A549 treated with dexamethasone at 1 μM for 4 hours (cell line): ENCODE measurements around the gene KCNN4. TPM values are rescaled to one million over a fixed set of nuclear protein-coding genes. Genes with fewer than 3 reads are reported as not detected.

Source experiments
- total RNA-seq: library from RNA; stranded (reverse); fragments of 200-300 nt; extraction: Qiagen RNA extraction; gene quantifications from 5 replicates; pipeline ENCODE4 v1.2.3, GENCODE V29; 2022

The KCNN4 gene
- 35.0 to 49.2 TPM (median 46.8 TPM) in 5 replicates for total RNA-seq

DNA sequence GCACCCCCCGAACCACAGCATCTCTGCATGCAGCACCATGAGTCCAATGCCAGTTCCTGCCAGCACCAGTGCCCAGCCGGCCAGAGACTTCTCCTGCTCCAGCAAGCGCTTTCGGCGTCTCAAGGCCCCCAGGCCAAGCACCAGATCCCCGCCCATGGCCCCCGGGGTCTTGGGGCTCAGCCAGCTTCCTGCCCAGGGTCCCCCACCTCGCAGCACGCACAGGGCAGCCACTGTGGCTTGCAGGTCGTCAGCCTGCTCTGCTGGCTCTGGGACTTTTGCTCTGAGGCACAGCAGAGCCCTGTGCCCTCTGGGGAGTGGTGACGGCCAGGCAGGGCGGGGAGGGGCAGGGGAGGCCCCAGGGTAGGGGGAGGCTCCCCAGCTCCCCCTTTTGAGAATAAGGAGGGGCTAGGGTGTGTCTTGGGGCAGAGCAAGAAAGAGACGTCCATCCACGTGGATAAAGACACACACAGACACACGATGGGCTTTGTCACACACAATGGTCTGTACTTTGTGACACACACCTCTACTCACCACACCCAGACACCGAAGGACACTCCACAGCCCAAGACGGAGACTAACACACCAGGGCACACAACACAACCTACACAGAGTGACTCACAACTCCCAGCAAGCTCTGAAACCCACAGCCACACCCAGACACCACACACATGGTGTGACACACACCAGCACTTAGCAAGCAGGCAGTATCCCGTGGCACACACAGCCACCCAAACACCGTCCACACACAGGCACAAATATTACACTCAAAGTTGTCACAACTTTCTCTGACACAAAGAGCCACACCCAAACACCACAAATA lies at the start of gene KCNN4:
Gene KCNN4, minus strand, starts transcription at position 268 of the 820 bp plus-strand sequence. Its CDS starts 112 bp downstream, at position 156.

GRCh38 chr19:43826787-43827754 lies 46.3 kb upstream of the KCNN4 start, which contains the start of gene ZNF283:
ZNF283 (plus strand) TSS chr19:43827321; CDS start chr19:43833505, 6,184 bp downstream.

DNA sequence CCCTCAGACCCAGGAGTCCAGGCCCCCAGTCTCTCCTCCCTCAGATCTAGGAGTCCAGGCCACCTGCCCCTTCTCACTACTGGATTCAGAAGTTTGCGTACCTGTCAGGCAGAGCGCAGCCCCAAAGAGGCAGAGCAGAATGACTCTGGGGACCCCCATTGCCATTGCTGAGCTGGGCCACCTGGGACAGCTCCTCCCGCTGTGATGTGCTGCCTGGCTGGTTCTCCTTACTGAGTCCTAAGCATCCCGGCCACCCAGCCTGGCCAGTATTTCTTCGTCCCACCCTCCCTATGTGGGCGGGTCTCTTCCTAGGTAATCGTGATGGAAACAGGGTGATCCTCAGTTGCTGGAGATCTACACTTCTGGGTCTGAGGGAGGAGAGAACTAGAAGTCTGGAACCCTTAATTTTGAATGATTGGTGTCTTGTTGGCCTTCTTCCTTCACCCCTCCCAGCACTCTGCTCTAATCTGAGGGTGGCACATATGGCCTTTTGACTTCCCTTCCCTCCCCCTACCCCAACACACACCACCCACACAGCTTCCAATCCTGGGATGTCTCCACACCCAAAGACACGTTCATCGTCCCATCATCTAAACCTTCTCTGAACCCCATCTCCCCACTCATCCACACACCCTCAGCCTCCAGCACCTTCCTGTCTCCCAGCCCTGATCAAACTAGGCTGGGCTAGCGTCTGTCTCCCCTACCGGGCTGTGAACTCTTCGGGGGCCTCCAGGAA lies 21.6 kb upstream of the KCNN4 start, which contains the start of gene LYPD5:
Gene LYPD5, minus strand, starts transcription at position 232 of the 736 bp plus-strand sequence. Its CDS starts 67 bp downstream, at position 165.

GRCh38 chr19:43754503-43755255 lies 26.1 kb downstream of the KCNN4 start, which contains the start of gene SMG9:
SMG9 (minus strand) TSS chr19:43754962; CDS start chr19:43750741, 4,221 bp downstream.

Other genes with a start within 250 kb of the KCNN4 start
- 1.4 to 2.7 TPM (median 2.0 TPM) in 5 replicates for gene ZNF575, start 247.8 kb downstream of the KCNN4 start, total RNA-seq
- 27.5 to 31.4 TPM (median 30.2 TPM) in 5 replicates for gene XRCC1, start 205.4 kb downstream of the KCNN4 start, total RNA-seq
- gene PINLYP, start 205.2 kb downstream of the KCNN4 start, total RNA-seq = 0.12 to 0.39 TPM (median 0.25 TPM) in 3 of 5 replicates, not detected in the others
- 6.4 to 7.0 TPM (median 6.7 TPM) in 5 replicates for gene IRGQ, start 184.8 kb downstream of the KCNN4 start, total RNA-seq
- gene ZNF576, start 184.4 kb downstream of the KCNN4 start, total RNA-seq = 13.0 to 19.7 TPM (median 18.2 TPM) in 5 replicates
- 0.43 to 1.1 TPM (median 0.86 TPM) in 5 replicates for gene SRRM5, start 168.9 kb downstream of the KCNN4 start, total RNA-seq
- gene ZNF428, start 161.3 kb downstream of the KCNN4 start, total RNA-seq = 44.9 to 64.0 TPM (median 60.7 TPM) in 5 replicates
- 8.1 to 9.2 TPM (median 8.7 TPM) in 5 replicates for gene CADM4, start 141.1 kb downstream of the KCNN4 start, total RNA-seq
- gene PLAUR, start 110.8 kb downstream of the KCNN4 start, total RNA-seq = 49.6 to 58.0 TPM (median 52.8 TPM) in 5 replicates
- not detected in 5 replicates for gene IRGC, start 64.9 kb downstream of the KCNN4 start, total RNA-seq
- gene SMG9, start 26.0 kb downstream of the KCNN4 start, total RNA-seq = 39.2 to 70.8 TPM (median 56.3 TPM) in 5 replicates
- gene LYPD5, start 21.5 kb upstream of the KCNN4 start, total RNA-seq = 0.09 to 0.32 TPM (median 0.16 TPM) in 5 replicates
- gene ZNF283, start 46.3 kb upstream of the KCNN4 start, total RNA-seq = 4.8 to 6.8 TPM (median 6.3 TPM) in 5 replicates
- gene ZNF404, start 103.0 kb upstream of the KCNN4 start, total RNA-seq = 0.16 to 0.34 TPM (median 0.33 TPM) in 5 replicates
- 9.1 to 12.0 TPM (median 10.8 TPM) in 5 replicates for gene ZNF45, start 154.3 kb upstream of the KCNN4 start, total RNA-seq
- gene ZNF221, start 170.3 kb upstream of the KCNN4 start, total RNA-seq = 0.38 to 0.77 TPM (median 0.64 TPM) in 5 replicates
- gene ZNF155, start 203.2 kb upstream of the KCNN4 start, total RNA-seq = 2.5 to 4.0 TPM (median 3.0 TPM) in 5 replicates
- 2.2 to 3.2 TPM (median 2.6 TPM) in 5 replicates for gene ZNF230, start 222.0 kb upstream of the KCNN4 start, total RNA-seq
- 3.1 to 3.9 TPM (median 3.6 TPM) in 5 replicates for gene ZNF222, start 244.4 kb upstream of the KCNN4 start, total RNA-seq